Keratinocyte (primary cell): ENCODE measurements around the gene HIVEP2. TPM values are rescaled to one million over a fixed set of nuclear protein-coding genes. Genes with fewer than 3 reads are reported as not detected.

Experiments used
- DNase-seq: peaks from one replicate; pipeline ENCODE4 v3.0.0-alpha.2; 2011; ENCODE audit warnings: low read depth, missing footprints, low spot score
- FAIRE-seq: peaks from 2 replicates; lab custom pipeline; 2011; peaks lifted over from hg19 to GRCh38; lab: Jason Lieb, UNC
- H2AFZ ChIP-seq: 2 replicates; pipeline ENCODE4 v1.6.0; 2012; ENCODE audit warnings: low read length, control low read depth, inconsistent platforms; ENCODE audit not compliant: control insufficient read depth
- H3K27ac ChIP-seq: 2 replicates; pipeline ENCODE4 v1.5.1; 2011; ENCODE audit warnings: low read length; ENCODE audit not compliant: control insufficient read depth, insufficient read depth
- H3K27me3 ChIP-seq: 3 replicates; pipeline ENCODE4 v1.6.0; 2011; ENCODE audit warnings: low read length; ENCODE audit not compliant: control insufficient read depth, insufficient read depth; ENCODE audit errors: extremely low read depth
- H3K36me3 ChIP-seq, 2 experiments: 2 replicates in 1 of 2; 3 replicates in 1 of 2; pipeline ENCODE4 v1.5.1; 2011; ENCODE audit warnings: low read length in 2 of 2, mild to moderate bottlenecking in 1 of 2; ENCODE audit not compliant: control insufficient read depth in 2 of 2, insufficient read depth in 2 of 2; ENCODE audit errors: extremely low read depth in 1 of 2
- H3K4me1 ChIP-seq: 3 replicates; pipeline ENCODE4 v1.5.1; 2011; ENCODE audit warnings: low read length; ENCODE audit not compliant: control insufficient read depth, insufficient read depth; ENCODE audit errors: extremely low read depth
- H3K4me2 ChIP-seq: 3 replicates; pipeline ENCODE4 v1.6.0; 2011; ENCODE audit warnings: low read depth, low read length; ENCODE audit not compliant: control insufficient read depth, insufficient read depth; ENCODE audit errors: extremely low read depth
- H3K4me3 ChIP-seq, 3 experiments: fragments of 200-600 bp in 1 of 3; sonication (generic) in 1 of 3; 2 replicates in 2 of 3; 3 replicates in 1 of 3; pipeline ENCODE4 v1.5.1; 2011 to 2016; ENCODE audit warnings: low read length in 3 of 3, mild to moderate bottlenecking in 3 of 3, control low read depth in 2 of 3, inconsistent platforms in 1 of 3, low read depth in 1 of 3, mixed read lengths in 1 of 3, mixed run types in 1 of 3, moderate library complexity in 1 of 3; ENCODE audit not compliant: control insufficient read depth in 2 of 3, insufficient read depth in 2 of 3; ENCODE audit errors: extremely low read depth in 1 of 3
- H3K79me2 ChIP-seq: 2 replicates; pipeline ENCODE4 v1.6.0; 2012; ENCODE audit warnings: low read length; ENCODE audit not compliant: control insufficient read depth, insufficient read depth
- H3K9ac ChIP-seq: 3 replicates; pipeline ENCODE4 v1.6.0; 2011; ENCODE audit warnings: low read length; ENCODE audit not compliant: control insufficient read depth, insufficient read depth; ENCODE audit errors: extremely low read depth
- H3K9me1 ChIP-seq: 3 replicates; pipeline ENCODE4 v1.6.0; 2011; ENCODE audit warnings: low read length; ENCODE audit not compliant: control insufficient read depth, insufficient read depth; ENCODE audit errors: extremely low read depth
- H3K9me3 ChIP-seq: 2 replicates; pipeline ENCODE4 v1.5.1; 2012; ENCODE audit warnings: low read depth, low read length; ENCODE audit not compliant: control insufficient read depth
- H4K20me1 ChIP-seq: 3 replicates; pipeline ENCODE4 v1.6.0; 2011; ENCODE audit warnings: low read length; ENCODE audit not compliant: control insufficient read depth, insufficient read depth; ENCODE audit errors: extremely low read depth
- CTCF ChIP-seq, 3 experiments: IDR thresholded peaks in 1 of 3; conservative IDR thresholded peaks in 1 of 3; optimal IDR thresholded peaks in 1 of 3; 2 replicates in 2 of 3; 3 replicates in 1 of 3; pipeline versions ENCODE3 to v1.5.1; 2011; ENCODE audit warnings: low read length in 3 of 3, mild to moderate bottlenecking in 3 of 3, moderate library complexity in 2 of 3, control low read depth in 1 of 3, inconsistent platforms in 1 of 3; ENCODE audit not compliant: insufficient read depth in 2 of 3; ENCODE audit errors: extremely low read depth in 1 of 3
- EZH2 ChIP-seq: IDR thresholded peaks from one replicate; pipeline ENCODE4 v1.6.1; 2012; ENCODE audit warnings: inconsistent platforms, mild to moderate bottlenecking, low read length, moderate library complexity
- dilution Hi-C: fragments of 300-500 bp; cut with MboI; formaldehyde crosslinking; loops from one replicate; pipeline ENCODE4 v1.7.0; 2020; ENCODE audit warnings: low sequenced_read_pairs; ENCODE audit not compliant: extremely low pct_ligation_motif_present
- polyA plus RNA-seq, 5 experiments: library from polyadenylated mRNA; depleted of rRNA in 3 of 5; stranded (reverse) in 3 of 5; stranded (forward) in 1 of 5; unstranded in 1 of 5; fragments of >200 nt; gene quantifications; 1 replicate in 1 of 5; 2 replicates in 3 of 5; 3 replicates in 1 of 5; pipeline versions ENCODE4 v1.2.1 to v1.2.3, GENCODE V29; 2011 to 2012; ENCODE audit warnings: missing spikeins in 2 of 5, low read depth in 1 of 5, low replicate concordance in 1 of 5

The HIVEP2 gene
- polyA plus RNA-seq, 1 donor (not counting 4 experiments of a cell fraction or from before 2014, with no cell fraction given): 8.9 TPM

DNA sequence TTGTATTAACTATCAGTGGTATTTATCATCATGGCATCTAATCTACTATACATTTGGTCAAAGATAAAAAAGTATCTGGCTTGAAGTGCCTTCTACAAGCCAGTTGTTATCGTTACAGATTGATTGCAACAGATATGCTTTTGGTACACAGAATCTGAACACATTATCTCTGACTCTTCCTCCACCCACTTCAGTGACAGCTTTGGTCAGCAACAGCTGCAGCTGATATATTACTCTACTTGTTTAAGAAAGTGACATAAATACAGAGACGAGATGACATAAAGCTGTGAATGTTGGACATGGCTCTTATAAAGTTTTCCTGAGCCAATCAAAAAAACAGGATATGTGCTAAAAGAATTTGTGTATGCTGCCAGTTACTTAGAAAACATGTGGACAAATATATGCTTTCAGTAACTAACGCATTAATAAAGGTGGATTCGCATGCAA lies 77.6 kb downstream of the HIVEP2 start:
- peaks cover 22% of the 10 kb centered on the region for H3K79me2 ChIP-seq
- no peak overlapping the region for H3K4me2 ChIP-seq
- H3K9me1 ChIP-seq: peaks cover 2% of the 10 kb centered on the region
- H3K9me3 ChIP-seq: no peaks in the 10 kb centered on the region
- no peaks in the 10 kb centered on the region for H3K27me3 ChIP-seq
- H3K36me3 ChIP-seq: no peaks in the 10 kb centered on the region
- no peaks in the 10 kb centered on the region for H4K20me1 ChIP-seq
- no peak overlapping the region for H3K9ac ChIP-seq
- dilution Hi-C loops: no loop called here
- H2AFZ ChIP-seq: no peak overlapping the region
- H3K4me1 ChIP-seq: peaks cover 16% of the 10 kb centered on the region
- no peak overlapping the region for H3K27ac ChIP-seq
- no peak overlapping the region for H3K4me3 ChIP-seq
- FAIRE-seq (no peak), DNase-seq (no peak)
- TF ChIP-seq CTCF (optimal IDR thresholded peaks at IDR 0.05 in 1 of 3, IDR thresholded peaks at IDR 0.05 in 1 of 3, conservative IDR thresholded peaks at IDR 0.05 in 1 of 3; ENCODE audit: extremely low read depth in 1 of 3, insufficient read depth in 2 of 3, low read length in 3 of 3) (no peak), EZH2 (no peak)

DNA sequence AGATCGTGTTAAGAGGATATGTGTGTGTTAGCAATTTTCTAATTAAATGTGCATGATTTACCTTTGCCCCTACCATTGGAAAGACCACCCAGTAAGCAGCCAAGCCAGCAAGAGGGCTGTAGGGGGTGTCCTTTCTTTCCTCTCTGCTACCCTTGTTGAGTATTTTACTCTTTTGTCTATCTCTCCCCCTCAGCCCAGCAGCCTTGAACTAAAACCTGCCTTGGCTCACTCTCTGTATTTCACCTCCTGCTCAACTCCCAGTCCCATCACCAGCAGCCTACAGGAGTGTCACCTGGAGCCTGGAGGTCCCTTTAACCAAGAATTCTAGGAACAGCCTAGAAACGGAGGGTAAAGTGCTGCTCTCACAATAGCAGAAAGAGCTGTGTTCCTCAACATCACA lies 81.0 kb downstream of the HIVEP2 start:
- Histone ChIP-seq H3K27ac (no peak overlapping the region), H3K27me3 (no peaks in the 10 kb centered on the region), H3K9ac (no peak overlapping the region), H3K4me1 (no peaks in the 10 kb centered on the region), H3K79me2 (peaks cover 7% of the 10 kb centered on the region), H3K4me2 (no peak overlapping the region), H3K4me3 (no peak overlapping the region), H3K9me3 (no peaks in the 10 kb centered on the region), H4K20me1 (no peaks in the 10 kb centered on the region), H3K9me1 (peaks cover 1% of the 10 kb centered on the region), H2AFZ (no peak overlapping the region), H3K36me3 (no peaks in the 10 kb centered on the region)
- TF ChIP-seq CTCF (optimal IDR thresholded peaks at IDR 0.05 in 1 of 3, IDR thresholded peaks at IDR 0.05 in 1 of 3, conservative IDR thresholded peaks at IDR 0.05 in 1 of 3; ENCODE audit: extremely low read depth in 1 of 3, insufficient read depth in 2 of 3, low read length in 3 of 3) (no peak), EZH2 (no peak)
- FAIRE-seq: no peak
- dilution Hi-C loops: no loop called here
- DNase-seq: no peak
